ENCODE measurements around the gene KCNH5.
"Not testable (repeated sequence)": the region's sequence is repeated elsewhere in the genome, so short reads cannot be mapped to it uniquely, and the experiment has no call there.

The KCNH5 gene

GRCh38 chr14:62864588-62864987, 180.7 kb downstream of the KCNH5 start:
- no peak for DNase-seq

- not testable (repeated sequence) for DNase-seq
Observed at GRCh38 chr14:62858011-62858410, 187.2 kb downstream of the KCNH5 start.

GRCh38 chr14:62854951-62855350, 190.3 kb downstream of the KCNH5 start:
- DNase-seq, result no peak

GRCh38 chr14:62847168-62847567, 198.1 kb downstream of the KCNH5 start:
- DNase-seq, result no peak

GRCh38 chr14:62844546-62844945, 200.7 kb downstream of the KCNH5 start:
- DNase-seq, result no peak

- no peak for DNase-seq
Observed at GRCh38 chr14:62824086-62824485, 221.2 kb downstream of the KCNH5 start.

- no peak for DNase-seq
Observed at GRCh38 chr14:62819931-62820330, 225.3 kb downstream of the KCNH5 start.

GRCh38 chr14:62807636-62808035, 237.6 kb downstream of the KCNH5 start:
- DNase-seq, result no peak

GRCh38 chr14:62800577-62800976, 244.7 kb downstream of the KCNH5 start:
- DNase-seq, result peak; percentile 12

- no peak for DNase-seq
Observed at GRCh38 chr14:62796431-62796830, 248.8 kb downstream of the KCNH5 start.

- DNase-seq, result no peak
Observed at GRCh38 chr14:62792578-62792977, 252.7 kb downstream of the KCNH5 start.

- DNase-seq, result not testable (repeated sequence)
Observed at GRCh38 chr14:62781328-62781727, 263.9 kb downstream of the KCNH5 start.

- DNase-seq, result no peak
Observed at GRCh38 chr14:62778852-62779251, 266.4 kb downstream of the KCNH5 start.

GRCh38 chr14:62778310-62778709, 266.9 kb downstream of the KCNH5 start:
- DNase-seq, result no peak

GRCh38 chr14:62777510-62777909, 267.7 kb downstream of the KCNH5 start:
- DNase-seq, result no peak

GRCh38 chr14:62776300-62776699, 269.0 kb downstream of the KCNH5 start:
- no peak for DNase-seq

- DNase-seq, result no peak
Observed at GRCh38 chr14:62768753-62769152, 276.5 kb downstream of the KCNH5 start.

GRCh38 chr14:62763951-62764350, 281.3 kb downstream of the KCNH5 start:
- DNase-seq, result no peak

- no peak for DNase-seq
Observed at GRCh38 chr14:62759796-62760195, 285.5 kb downstream of the KCNH5 start.

- not testable (repeated sequence) for DNase-seq
Observed at GRCh38 chr14:62746881-62747280, 298.4 kb downstream of the KCNH5 start.

GRCh38 chr14:62745496-62745895, 299.8 kb downstream of the KCNH5 start:
- no peak for DNase-seq

GRCh38 chr14:62743560-62743959, 301.7 kb downstream of the KCNH5 start:
- DNase-seq, result no peak

- no peak for DNase-seq
Observed at GRCh38 chr14:62743118-62743517, 302.1 kb downstream of the KCNH5 start.

GRCh38 chr14:62739647-62740046, 305.6 kb downstream of the KCNH5 start:
- no peak for DNase-seq

GRCh38 chr14:62736048-62737043, 308.9 kb downstream of the KCNH5 start:
- no peak for DNase-seq
